Testis (tissue), 3 donors: ENCODE data around the gene SZT2. TPM values are rescaled to one million over a fixed set of nuclear protein-coding genes. Genes with fewer than 3 reads are reported as not detected.

Experiments
- DNase-seq: peaks from one replicate; pipeline ENCODE4 v3.0.0-alpha.2; 2019
- H3K27ac ChIP-seq, 2 donors: fragments of 200-600 bp; sonication (generic); one replicate each; pipeline ENCODE4 v1.5.1; 2019
- H3K27me3 ChIP-seq: fragments of 200-600 bp; sonication (generic); one replicate; pipeline ENCODE4 v1.5.1; 2019
- H3K36me3 ChIP-seq: fragments of 200-600 bp; sonication (generic); one replicate; pipeline ENCODE4 v1.5.1; 2017; ENCODE audit warnings: low read depth; ENCODE audit errors: missing control alignments
- H3K4me1 ChIP-seq: fragments of 200-600 bp; sonication (generic); one replicate; pipeline ENCODE4 v1.5.1; 2019
- H3K4me3 ChIP-seq, 2 donors: fragments of 200-600 bp; sonication (generic); one replicate each; pipeline ENCODE4 v1.5.1; 2017 to 2019
- H3K9me3 ChIP-seq: fragments of 200-600 bp; sonication (generic); one replicate; pipeline ENCODE4 v1.5.1; 2017
- CTCF ChIP-seq, 3 experiments: fragments of 450-650 bp in 2 of 3; fragments of 200-600 bp in 1 of 3; sonication (generic) in 1 of 3; IDR thresholded peaks; one replicate each; pipeline ENCODE4 v1.5.1; 2016 to 2019; ENCODE audit warnings: antibody characterized with exemption in 3 of 3, mild to moderate bottlenecking in 2 of 3, moderate library complexity in 1 of 3
- POLR2A ChIP-seq: fragments of 450-650 bp; IDR thresholded peaks from one replicate; pipeline ENCODE4 v1.6.1; 2017; ENCODE audit warnings: antibody characterized with exemption, mild to moderate bottlenecking, moderate library complexity
- WGBS, 2 donors: methylation state at CpG; one replicate each; pipeline ENCODE4 v1.1.5; 2018; 5-methylcytosine and 5-hydroxymethylcytosine counted together
- intact Hi-C: fragments of 100-400 bp; cut with DNase I; formaldehyde crosslinking; loops from one replicate; pipeline ENCODE4 v1.15.1; 2023; ENCODE audit warnings: low total_unique reads
- polyA plus RNA-seq: library from polyadenylated mRNA; stranded (reverse); fragments of 350-450 nt; fragmentation: Illumina TruSeq; extraction: RNeasy Lipid Tissue Mini Kit (QIAGEN cat#74804); gene quantifications from one replicate; pipeline ENCODE4 v1.2.3, GENCODE V29; 2014; ENCODE audit warnings: low read depth, low replicate concordance; ENCODE audit not compliant: insufficient read depth
- total RNA-seq, 2 donors: library from RNA; depleted of rRNA; stranded (reverse); fragments of >200 nt; gene quantifications; one replicate each; pipeline ENCODE4 v1.2.3, GENCODE V29; 2016

Gene SZT2
- total and polyA plus RNA-seq, 3 donors from 2014 or later = 40.0 to 115 (median 90.1) TPM

- 98% methylated on average over 8 of the region's 8 CpGs for WGBS, 2 donors
- Histone ChIP-seq H3K36me3 (no peaks in the 10 kb centered on the region), H3K9me3 (no peaks in the 10 kb centered on the region), H3K4me3 (no peak overlapping the region), H3K27ac (no peak overlapping the region), H3K27me3 (no peaks in the 10 kb centered on the region), H3K4me1 (no peaks in the 10 kb centered on the region)
- DNase-seq = no peak
- intact Hi-C loops = no loop called here
- TF ChIP-seq CTCF (IDR thresholded peaks at IDR 0.05) (no peak), POLR2A (no peak)
These were observed 48.9 kb downstream of the SZT2 start for GRCh38 chr1:43438576-43438952.

GRCh38 chr1:43438953-43439581, 49.4 kb downstream of the SZT2 start:
- H3K4me3 ChIP-seq = no peak overlapping the region
- no peak overlapping the region for H3K27ac ChIP-seq
- DNase-seq = no peak
- 90 to 93% methylated on average over 9 to 10 of the region's 10 CpGs for WGBS, 2 donors
- H3K36me3 ChIP-seq = no peaks in the 10 kb centered on the region
- H3K27me3 ChIP-seq = no peaks in the 10 kb centered on the region
- no peak for TF ChIP-seq POLR2A
- TF ChIP-seq CTCF (IDR thresholded peaks at IDR 0.05) = no peak
- no peaks in the 10 kb centered on the region for H3K4me1 ChIP-seq
- intact Hi-C loops = no loop called here
- H3K9me3 ChIP-seq = no peaks in the 10 kb centered on the region

- Histone ChIP-seq H3K27me3 (no peaks in the 10 kb centered on the region), H3K9me3 (no peaks in the 10 kb centered on the region), H3K36me3 (no peaks in the 10 kb centered on the region), H3K27ac (no peak overlapping the region), H3K4me1 (no peaks in the 10 kb centered on the region), H3K4me3 (no peak overlapping the region)
- DNase-seq = no peak
- 93 to 96% methylated on average over 5 to 7 of the region's 7 CpGs for WGBS, 2 donors
- intact Hi-C loops = no loop called here
- no peak for TF ChIP-seq CTCF (IDR thresholded peaks at IDR 0.05)
- TF ChIP-seq POLR2A = no peak
These were observed 50.1 kb downstream of the SZT2 start for GRCh38 chr1:43439781-43440180.

- Histone ChIP-seq H3K9me3 (no peaks in the 10 kb centered on the region), H3K27ac (peak overlapping the region in 1 of 2 donors; percentile 62), H3K27me3 (no peaks in the 10 kb centered on the region), H3K4me1 (no peaks in the 10 kb centered on the region), H3K4me3 (no peak overlapping the region), H3K36me3 (no peaks in the 10 kb centered on the region)
- TF ChIP-seq POLR2A = no peak
- TF ChIP-seq CTCF (IDR thresholded peaks at IDR 0.05) = no peak
- no peak for DNase-seq
- intact Hi-C loops = no loop called here
- 63 to 64% methylated on average over 7 of the region's 7 CpGs for WGBS, 2 donors
These were observed 50.7 kb downstream of the SZT2 start for GRCh38 chr1:43440358-43440757.
